HepG2 (cell line): Measurements from ENCODE around the gene CPB2. TPM values are rescaled to one million over a fixed set of nuclear protein-coding genes. Genes with fewer than 3 reads are reported as not detected.
A peak's percentile ranks its signal among the peaks of the same experiment; 100 is the strongest.

Experiments used
- ELF3 ChIP-seq: IDR thresholded peaks from 2 replicates; pipeline ENCODE4 v1.6.1; 2016; ENCODE audit warnings: missing genetic modification reagents, missing compliant biosample characterization
- HBP1 ChIP-seq: IDR thresholded peaks from 2 replicates; pipeline ENCODE4 v1.6.1; 2016; ENCODE audit warnings: low read depth, control low read depth
- HOXA7 ChIP-seq: sonication (generic); formaldehyde crosslinking; IDR thresholded peaks from 2 replicates; pipeline ENCODE4 v1.8.1; 2022; ENCODE audit warnings: mild to moderate bottlenecking, missing genetic modification reagents, moderate library complexity
- LCORL ChIP-seq, 2 experiments: fragments of 450-650 bp in 1 of 2; sonication (generic) in 1 of 2; formaldehyde crosslinking in 1 of 2; IDR thresholded peaks; 2 replicates each; pipeline versions ENCODE4 v1.5.0 to v1.6.1; 2017 to 2020; ENCODE audit warnings: antibody characterized with exemption in 1 of 2, missing genetic modification reagents in 1 of 2
- MBD4 ChIP-seq: IDR thresholded peaks from 2 replicates; pipeline ENCODE4 v1.6.1; 2012; ENCODE audit warnings: low read length, inconsistent platforms, borderline replicate concordance
- NKX3-1 ChIP-seq: sonication (generic); formaldehyde crosslinking; IDR thresholded peaks from 2 replicates; pipeline ENCODE4 v1.5.0; 2020; ENCODE audit warnings: missing genetic modification reagents
- NR0B2 ChIP-seq: sonication (generic); formaldehyde crosslinking; IDR thresholded peaks from 2 replicates; pipeline ENCODE4 v1.4.0; 2020; ENCODE audit warnings: mild to moderate bottlenecking, missing genetic modification reagents
- PAWR ChIP-seq: sonication (generic); formaldehyde crosslinking; IDR thresholded peaks from 2 replicates; pipeline ENCODE4 v1.4.0; 2020; ENCODE audit warnings: missing genetic modification reagents, mild to moderate bottlenecking, borderline replicate concordance
- PBX2 ChIP-seq: IDR thresholded peaks from 2 replicates; pipeline ENCODE4 v1.6.1; 2016; ENCODE audit warnings: control low read depth
- RAD21 ChIP-seq: fragments of 450-650 bp; formaldehyde crosslinking; IDR thresholded peaks from 2 replicates; pipeline ENCODE4 v1.5.0; 2020; ENCODE audit warnings: mild to moderate bottlenecking
- RNF2 ChIP-seq: fragments of 450-650 bp; conservative IDR thresholded peaks from 2 replicates; pipeline ENCODE4 v1.6.1; 2016; ENCODE audit warnings: low read depth
- SMAD1 ChIP-seq: sonication (generic); formaldehyde crosslinking; IDR thresholded peaks from 2 replicates; pipeline ENCODE4 v1.4.0; 2020; ENCODE audit warnings: missing genetic modification reagents, low read depth, mild to moderate bottlenecking, borderline replicate concordance
- SSRP1 ChIP-seq: IDR thresholded peaks from 2 replicates; pipeline ENCODE4 v1.6.1; 2016; ENCODE audit warnings: control low read depth
- TBP ChIP-seq: sonication (generic); formaldehyde crosslinking; IDR thresholded peaks from 2 replicates; pipeline ENCODE4 v1.5.0; 2020; ENCODE audit warnings: missing genetic modification reagents
- TFE3 ChIP-seq: IDR thresholded peaks from 2 replicates; pipeline ENCODE4 v1.6.1; 2016
- TMF1 ChIP-seq: sonication (generic); formaldehyde crosslinking; IDR thresholded peaks from 2 replicates; pipeline ENCODE4 v1.8.1; 2022; ENCODE audit warnings: low read depth, missing genetic modification reagents
- TRAFD1 ChIP-seq: sonication (generic); formaldehyde crosslinking; IDR thresholded peaks from 2 replicates; pipeline ENCODE4 v1.5.1; 2020; ENCODE audit warnings: missing genetic modification reagents, mild to moderate bottlenecking, borderline replicate concordance
- ZNF121 ChIP-seq: sonication (generic); formaldehyde crosslinking; IDR thresholded peaks from 2 replicates; pipeline ENCODE4 v1.5.0; 2020; ENCODE audit warnings: mild to moderate bottlenecking, missing genetic modification reagents
- ZNF280D ChIP-seq: sonication (generic); formaldehyde crosslinking; IDR thresholded peaks from 2 replicates; pipeline ENCODE4 v1.5.1; 2020; ENCODE audit warnings: mild to moderate bottlenecking, missing genetic modification reagents
- ZNF326 ChIP-seq: sonication (generic); formaldehyde crosslinking; IDR thresholded peaks from 2 replicates; pipeline ENCODE4 v1.4.0; 2020; ENCODE audit warnings: missing genetic modification reagents, borderline replicate concordance
- ZNF567 ChIP-seq: sonication (generic); formaldehyde crosslinking; IDR thresholded peaks from 2 replicates; pipeline ENCODE4 v1.8.1; 2023; ENCODE audit warnings: mild to moderate bottlenecking, missing genetic modification reagents, borderline replicate concordance
- polyA plus RNA-seq, 8 experiments: library from polyadenylated mRNA; depleted of rRNA in 3 of 8; stranded (reverse) in 7 of 8; unstranded in 1 of 8; fragments of >200 nt; fragmentation: Illumina TruSeq in 4 of 8; extraction: Trizol in 4 of 8; gene quantifications; 2 replicates each; pipeline versions ENCODE4 v1.2.1 to v1.2.3, GENCODE V29; 2011 to 2016; ENCODE audit warnings: low read depth in 4 of 8, missing spikeins in 1 of 8, mixed read lengths in 1 of 8; ENCODE audit not compliant: insufficient read depth in 1 of 8
- total RNA-seq, 5 experiments: library from RNA; depleted of rRNA; stranded (reverse); fragments of >200 nt; fragmentation: Illumina TruSeq; extraction: Trizol; gene quantifications; 2 replicates each; pipeline ENCODE4 v1.2.3, GENCODE V29; 2016; ENCODE audit warnings: low read depth in 1 of 5

CPB2 gene
- total and polyA plus RNA-seq, 2 of the 13 experiments (the other 11 are each of a cell fraction or from before 2014, with no cell fraction given), result 125 to 140 TPM

- TF ChIP-seq PBX2 (CRISPR knock-in tag), result no peak
- no peak for TF ChIP-seq NR0B2 (CRISPR knock-in tag)
- TF ChIP-seq RAD21 (CRISPR knock-in tag), result 0 out of 2 replicates have a peak, but pooled peaks have one; percentile 13
- no peak for TF ChIP-seq TRAFD1 (CRISPR knock-in tag)
- peak; percentile 17; the same call in 1 of the 2 replicates for TF ChIP-seq LCORL (IDR thresholded peaks at IDR 0.05)
- peak; percentile 55; the same call in 1 of the 2 replicates for TF ChIP-seq LCORL (CRISPR knock-in tag; IDR thresholded peaks at IDR 0.05)
- TF ChIP-seq ZNF121 (CRISPR knock-in tag), result no peak
- TF ChIP-seq HBP1 (CRISPR knock-in tag), result no peak
- TF ChIP-seq TMF1 (CRISPR knock-in tag), result no peak
- no peak for TF ChIP-seq MBD4
- no peak; the same call in 1 of the 2 replicates for TF ChIP-seq NKX3-1
- no peak for TF ChIP-seq ZNF567 (CRISPR knock-in tag)
- no peak for TF ChIP-seq PAWR
- peak; percentile 70 for TF ChIP-seq ELF3 (CRISPR knock-in tag)
- TF ChIP-seq TBP (CRISPR knock-in tag), result no peak
- TF ChIP-seq HOXA7 (CRISPR knock-in tag), result no peak
- no peak for TF ChIP-seq ZNF326 (CRISPR knock-in tag)
- no peak for TF ChIP-seq RNF2
- TF ChIP-seq TFE3 (CRISPR knock-in tag), result peak; percentile 71
- TF ChIP-seq SSRP1 (CRISPR knock-in tag), result no peak
- TF ChIP-seq SMAD1 (CRISPR knock-in tag), result no peak
- TF ChIP-seq ZNF280D, result 0 out of 2 replicates have a peak, but pooled peaks have one; percentile 67
Observed at GRCh38 chr13:46143184-46143701, 38.4 kb upstream of the CPB2 start (continued).
